T-helper 1 cell (primary cell): Measurements from ENCODE around the gene HOTAIR.

Source experiments
- DNase-seq, 5 donors: peaks; one replicate each; pipeline ENCODE4 v3.0.0-alpha.2; 2012 to 2020

The HOTAIR gene

GRCh38 chr12:53973236-53974042, 1.3 kb downstream of the HOTAIR start:
- no peak for DNase-seq

GRCh38 chr12:53972722-53973235, 2.0 kb downstream of the HOTAIR start, which contains the start of gene HOXC11:
Gene HOXC11 (plus strand): TSS chr12:53973126. CDS start chr12:53973242, 116 bp downstream.
- no peak for DNase-seq

- DNase-seq: no peak
These were observed 2.5 kb downstream of the HOTAIR start for GRCh38 chr12:53972152-53972702.

- DNase-seq: no peak
These were observed 3.1 kb downstream of the HOTAIR start for GRCh38 chr12:53971686-53972085.

- DNase-seq: no peak
These were observed 3.6 kb downstream of the HOTAIR start for GRCh38 chr12:53971129-53971528.

GRCh38 chr12:53970451-53970850, 4.3 kb downstream of the HOTAIR start:
- DNase-seq: no peak

- DNase-seq: no peak
These were observed 5.0 kb downstream of the HOTAIR start for GRCh38 chr12:53969588-53970259.

GRCh38 chr12:53968214-53969127, 6.3 kb downstream of the HOTAIR start:
- no peak for DNase-seq

- no peak for DNase-seq
These were observed 7.3 kb downstream of the HOTAIR start for GRCh38 chr12:53967421-53967925.

- DNase-seq: no peak
These were observed 8.2 kb downstream of the HOTAIR start for GRCh38 chr12:53966385-53967133.

GRCh38 chr12:53966085-53966384, 8.7 kb downstream of the HOTAIR start:
- DNase-seq: no peak

GRCh38 chr12:53965281-53966084, 9.3 kb downstream of the HOTAIR start:
- DNase-seq: no peak

GRCh38 chr12:53964315-53964713, 10.4 kb downstream of the HOTAIR start:
- no peak for DNase-seq

GRCh38 chr12:53963434-53964314, 11.1 kb downstream of the HOTAIR start:
- DNase-seq: no peak

- no peak for DNase-seq
These were observed 11.7 kb downstream of the HOTAIR start for GRCh38 chr12:53963005-53963404.

- DNase-seq: no peak
These were observed 13.6 kb downstream of the HOTAIR start for GRCh38 chr12:53961025-53961761.

- DNase-seq: no peak
These were observed 14.3 kb downstream of the HOTAIR start for GRCh38 chr12:53960187-53961024.

GRCh38 chr12:53959314-53959713, 15.4 kb downstream of the HOTAIR start:
- DNase-seq: no peak
